ENCODE data around the gene GREB1.

Gene GREB1

DNA sequence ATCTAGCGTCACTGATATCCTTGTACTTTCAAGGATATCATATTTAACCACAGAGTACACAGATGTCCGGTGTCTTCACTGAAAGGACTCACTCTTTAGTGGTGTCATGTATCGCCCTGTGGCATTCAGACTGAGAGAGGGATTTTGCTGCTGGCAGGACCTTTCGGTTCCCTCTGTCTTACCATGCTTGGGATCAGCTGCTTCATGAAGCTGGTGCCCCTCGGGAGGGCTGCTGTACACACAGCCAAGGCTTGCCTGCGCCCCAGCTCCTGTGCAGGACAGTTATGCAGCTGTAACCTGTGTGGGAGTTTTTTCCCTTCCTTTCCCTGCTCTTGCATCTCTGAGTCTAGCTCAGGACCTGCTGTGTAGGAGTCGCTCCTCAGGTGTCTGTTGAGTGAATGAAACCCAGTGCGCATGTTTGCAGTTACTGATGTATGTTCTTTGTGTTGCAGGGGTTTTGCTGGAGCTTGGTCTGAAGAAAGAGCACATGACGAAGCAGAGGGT, 64.4 kb downstream of the GREB1 start:
- no peak for DNase-seq (ENCODE audit: low read depth, low spot score)

GRCh38 chr2:11602563-11603204, 68.8 kb downstream of the GREB1 start:
- DNase-seq (ENCODE audit: low read depth, low spot score), result no peak

GRCh38 chr2:11610624-11611242, 76.9 kb downstream of the GREB1 start:
- DNase-seq (ENCODE audit: low read depth, low spot score), result no peak

DNA sequence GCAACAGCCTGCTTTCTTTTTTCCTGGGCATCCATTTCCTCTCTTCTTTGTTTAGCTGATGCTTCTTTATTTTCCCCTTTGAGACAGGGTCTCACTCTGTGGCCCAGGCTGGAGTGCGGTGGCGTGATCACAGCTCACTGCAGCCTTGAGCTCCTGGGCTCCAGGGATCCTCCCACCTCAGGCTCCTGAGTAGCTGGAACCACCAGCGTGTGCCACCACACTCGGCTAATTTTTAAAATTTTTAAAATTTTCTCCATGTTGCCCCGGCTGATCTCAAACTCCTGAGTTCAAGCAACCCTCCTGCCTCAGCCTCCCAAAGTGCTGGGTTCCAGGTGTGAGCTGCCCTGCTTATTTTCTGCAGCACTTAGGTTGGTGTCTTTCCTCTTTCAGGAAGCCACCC, 77.4 kb downstream of the GREB1 start:
- DNase-seq (ENCODE audit: low read depth, low spot score), result no peak

- DNase-seq (ENCODE audit: low read depth, low spot score), result no peak
Measured at GRCh38 chr2:11612553-11613215, 78.8 kb downstream of the GREB1 start.

DNA sequence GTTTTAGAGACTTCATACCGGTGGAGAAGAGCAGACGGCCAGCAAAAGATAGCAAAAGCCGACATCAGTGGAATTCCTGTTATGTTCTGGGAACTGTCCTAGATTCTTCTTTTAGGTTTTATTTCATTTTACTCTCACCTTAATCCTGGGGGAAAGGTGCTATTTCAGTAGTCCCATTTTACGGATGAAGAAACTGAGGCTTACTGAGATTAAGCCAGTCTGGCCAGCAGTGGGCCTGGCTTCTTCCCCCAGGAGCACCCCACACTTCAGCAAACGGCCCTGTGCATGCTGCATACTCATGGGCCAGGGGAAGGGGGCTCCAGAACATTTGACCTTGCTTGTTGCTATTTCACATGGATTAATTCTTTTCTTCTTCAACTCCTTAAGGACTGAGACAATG, 79.5 kb downstream of the GREB1 start:
- DNase-seq (ENCODE audit: low read depth, low spot score), result no peak

DNA sequence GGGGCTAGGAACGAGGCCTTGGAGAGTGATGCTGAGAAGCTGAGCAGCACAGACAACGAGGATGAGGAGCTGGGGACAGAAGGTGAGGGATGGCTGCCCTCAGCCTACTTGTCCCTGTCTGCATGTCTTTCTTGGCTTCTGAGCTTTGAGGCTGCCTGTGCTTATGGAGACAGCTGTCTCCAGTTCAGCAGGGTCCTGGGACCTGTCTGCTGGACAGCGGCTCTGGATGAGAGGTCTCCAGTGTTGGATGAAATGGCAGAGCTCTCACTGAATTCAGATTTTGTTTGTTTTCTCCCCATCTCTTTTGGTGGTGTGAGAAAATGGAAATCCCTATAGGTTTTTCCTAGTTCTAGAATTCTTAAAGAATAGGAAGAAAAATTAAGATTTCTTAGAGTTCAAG, 81.4 kb downstream of the GREB1 start:
- DNase-seq (ENCODE audit: low read depth, low spot score), result no peak

GRCh38 chr2:11616097-11616687, 82.3 kb downstream of the GREB1 start:
- DNase-seq (ENCODE audit: low read depth, low spot score), result no peak

GRCh38 chr2:11616851-11617415, 83.1 kb downstream of the GREB1 start:
- DNase-seq (ENCODE audit: low read depth, low spot score), result no peak

- no peak for DNase-seq (ENCODE audit: low read depth, low spot score)
Measured at GRCh38 chr2:11617527-11617926, 83.7 kb downstream of the GREB1 start.

DNA sequence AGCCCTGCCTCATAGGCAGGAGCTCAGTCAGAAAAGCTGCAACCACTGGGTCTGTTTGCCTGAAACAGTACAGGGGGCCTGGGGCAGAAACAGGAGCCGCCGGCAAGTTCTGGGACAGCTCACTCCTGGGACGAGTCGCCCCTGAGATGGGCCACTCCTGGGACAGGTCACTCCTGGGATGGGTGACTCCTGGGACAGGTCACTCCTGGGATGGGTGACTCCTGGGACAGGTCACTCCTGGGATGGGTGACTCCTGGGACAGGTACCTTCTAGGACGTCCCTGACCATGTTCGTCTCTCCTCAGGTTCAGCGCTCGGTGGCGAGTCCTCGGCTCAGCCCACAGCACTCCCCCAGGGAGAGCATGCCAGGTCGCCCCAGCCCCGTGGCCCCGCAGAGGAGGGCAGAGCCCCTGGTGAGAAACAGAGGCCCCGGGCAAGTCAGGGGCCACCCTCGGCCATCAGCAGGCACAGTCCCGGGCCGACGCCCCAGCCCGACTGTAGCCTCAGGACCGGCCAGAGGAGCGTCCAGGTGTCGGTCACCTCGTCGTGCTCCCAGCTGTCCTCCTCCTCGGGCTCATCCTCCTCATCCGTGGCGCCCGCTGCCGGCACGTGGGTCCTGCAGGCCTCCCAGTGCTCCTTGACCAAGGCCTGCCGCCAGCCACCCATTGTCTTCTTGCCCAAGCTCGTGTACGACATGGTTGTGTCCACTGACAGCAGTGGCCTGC, 84.3 kb downstream of the GREB1 start:
- no peak for DNase-seq (ENCODE audit: low read depth, low spot score)

- DNase-seq (ENCODE audit: low read depth, low spot score), result no peak
Measured at GRCh38 chr2:11618708-11619062, 84.8 kb downstream of the GREB1 start.

- no peak for DNase-seq (ENCODE audit: low read depth, low spot score)
Measured at GRCh38 chr2:11621410-11621809, 87.6 kb downstream of the GREB1 start.

- no peak for DNase-seq (ENCODE audit: low read depth, low spot score)
Measured at GRCh38 chr2:11622611-11623010, 88.8 kb downstream of the GREB1 start.

GRCh38 chr2:11624893-11625292, 91.0 kb downstream of the GREB1 start:
- DNase-seq (ENCODE audit: low read depth, low spot score), result no peak

- no peak for DNase-seq (ENCODE audit: low read depth, low spot score)
Measured at GRCh38 chr2:11625671-11626070, 91.8 kb downstream of the GREB1 start.

DNA sequence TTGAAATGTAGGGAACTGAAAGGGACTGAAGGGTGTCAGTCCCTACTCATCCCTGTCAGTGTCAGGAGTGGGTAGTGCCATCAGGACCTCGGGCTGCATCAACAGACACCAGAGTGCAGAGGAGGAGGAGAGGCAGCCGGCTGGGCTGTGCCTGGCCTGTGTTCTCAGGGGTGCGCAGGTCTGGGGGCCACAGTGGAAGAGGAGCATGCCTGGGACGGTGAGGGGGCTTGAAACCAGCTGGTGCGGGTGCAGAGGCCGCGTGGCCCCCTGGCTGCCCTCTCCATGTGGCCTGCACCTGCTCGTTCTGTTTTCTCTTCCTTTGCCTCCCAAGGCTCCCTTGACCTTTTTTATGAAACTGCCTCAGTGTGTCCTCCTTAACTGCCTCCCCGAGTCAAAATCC, 94.8 kb downstream of the GREB1 start:
- DNase-seq (ENCODE audit: low read depth, low spot score), result no peak

- no peak for DNase-seq (ENCODE audit: low read depth, low spot score)
Measured at GRCh38 chr2:11629215-11629614, 95.4 kb downstream of the GREB1 start.

GRCh38 chr2:11629851-11630250, 96.0 kb downstream of the GREB1 start:
- no peak for DNase-seq (ENCODE audit: low read depth, low spot score)

DNA sequence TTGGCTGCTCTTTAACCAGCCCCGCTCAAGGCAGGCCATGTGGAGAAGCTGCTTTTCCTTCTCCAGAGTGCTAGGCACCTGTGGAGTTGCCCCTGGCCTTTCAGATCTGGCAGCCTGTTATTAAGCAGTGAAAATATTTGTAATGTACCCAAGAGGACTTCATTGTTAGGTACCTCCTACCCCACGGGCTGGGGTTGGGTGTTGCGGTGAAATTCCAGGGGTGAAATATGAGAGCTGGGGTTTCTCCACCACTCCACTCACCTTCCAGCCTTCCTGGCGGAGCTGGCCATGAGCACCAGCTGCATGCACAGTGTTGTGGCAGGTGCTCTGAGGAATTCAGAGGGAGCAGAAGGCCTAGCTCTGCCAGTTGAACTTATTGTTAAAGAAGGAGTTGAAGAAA, 97.0 kb downstream of the GREB1 start:
- no peak for DNase-seq (ENCODE audit: low read depth, low spot score)

GRCh38 chr2:11631462-11631861, 97.6 kb downstream of the GREB1 start:
- DNase-seq (ENCODE audit: low read depth, low spot score), result no peak
